GM12873 (cell line): ENCODE data around the gene SERPINA5.

Experiments
- TF ChIP-seq, protein P1 (sequence below): IDR thresholded peaks from 2 replicates; pipeline ENCODE4 v1.5.1; 2012; ENCODE audit warnings: low read depth, mild to moderate bottlenecking, moderate library complexity, low read length, control low read depth; ENCODE audit not compliant: insufficient read depth; ENCODE audit errors: missing control alignments

Gene SERPINA5

GRCh38 chr14:94582851-94583250, 1.6 kb downstream of the SERPINA5 start:
- TF ChIP-seq, protein P1, sequence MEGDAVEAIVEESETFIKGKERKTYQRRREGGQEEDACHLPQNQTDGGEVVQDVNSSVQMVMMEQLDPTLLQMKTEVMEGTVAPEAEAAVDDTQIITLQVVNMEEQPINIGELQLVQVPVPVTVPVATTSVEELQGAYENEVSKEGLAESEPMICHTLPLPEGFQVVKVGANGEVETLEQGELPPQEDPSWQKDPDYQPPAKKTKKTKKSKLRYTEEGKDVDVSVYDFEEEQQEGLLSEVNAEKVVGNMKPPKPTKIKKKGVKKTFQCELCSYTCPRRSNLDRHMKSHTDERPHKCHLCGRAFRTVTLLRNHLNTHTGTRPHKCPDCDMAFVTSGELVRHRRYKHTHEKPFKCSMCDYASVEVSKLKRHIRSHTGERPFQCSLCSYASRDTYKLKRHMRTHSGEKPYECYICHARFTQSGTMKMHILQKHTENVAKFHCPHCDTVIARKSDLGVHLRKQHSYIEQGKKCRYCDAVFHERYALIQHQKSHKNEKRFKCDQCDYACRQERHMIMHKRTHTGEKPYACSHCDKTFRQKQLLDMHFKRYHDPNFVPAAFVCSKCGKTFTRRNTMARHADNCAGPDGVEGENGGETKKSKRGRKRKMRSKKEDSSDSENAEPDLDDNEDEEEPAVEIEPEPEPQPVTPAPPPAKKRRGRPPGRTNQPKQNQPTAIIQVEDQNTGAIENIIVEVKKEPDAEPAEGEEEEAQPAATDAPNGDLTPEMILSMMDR = no peak

DNA sequence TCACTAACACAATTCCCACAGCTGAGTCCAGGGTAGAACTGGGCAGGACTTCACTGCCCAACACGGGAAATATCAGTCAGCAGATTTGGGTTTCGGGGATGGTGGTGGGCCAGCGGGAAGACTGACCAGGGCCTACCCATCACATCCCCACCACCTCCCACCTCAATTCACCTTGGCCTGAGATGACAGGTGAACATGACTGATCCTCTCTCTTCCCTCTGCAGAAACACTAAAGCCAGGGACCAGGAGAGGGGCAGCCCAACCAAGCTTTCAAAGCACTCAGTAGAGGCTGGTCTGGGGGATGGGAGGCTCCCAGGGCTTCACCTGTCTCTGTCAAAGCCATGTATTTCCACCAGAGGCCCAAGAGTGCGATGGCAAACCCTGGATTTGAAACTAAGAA, 2.3 kb downstream of the SERPINA5 start:
- TF ChIP-seq, protein P1 = no peak

DNA sequence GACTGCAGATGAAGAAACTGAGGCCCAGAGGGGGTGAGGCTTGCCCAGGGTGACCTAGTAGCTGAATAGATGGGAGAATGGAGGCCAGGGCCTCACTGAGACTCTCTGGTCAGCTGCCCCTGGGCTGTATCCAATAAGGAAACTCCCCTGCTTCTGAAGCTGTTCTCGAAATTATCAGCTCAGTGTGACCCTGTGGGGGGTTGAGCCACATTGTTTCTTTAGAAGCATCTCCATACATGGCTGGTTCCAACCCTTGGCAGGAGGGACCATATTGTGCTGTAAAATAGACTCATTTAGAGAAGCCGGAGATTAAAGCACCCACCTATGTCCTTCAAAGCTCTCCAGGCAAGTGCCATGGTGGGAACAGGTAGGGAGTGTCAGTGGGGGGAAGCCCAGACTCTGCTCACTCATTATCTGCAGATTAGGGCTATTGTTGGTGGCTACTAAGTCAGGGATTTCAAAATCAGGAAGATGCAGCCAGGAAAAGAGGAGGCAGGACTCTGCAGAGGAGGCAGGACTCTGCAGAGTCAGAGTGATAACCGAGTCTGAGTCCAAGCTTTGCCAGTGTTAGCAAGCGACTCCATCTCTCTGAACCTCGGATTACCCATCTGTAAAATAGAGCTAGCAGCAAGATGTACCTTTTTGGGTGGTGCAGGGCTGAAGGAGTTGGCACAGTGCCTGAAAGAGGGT, 3.5 kb downstream of the SERPINA5 start:
- TF ChIP-seq, protein P1 = no peak

- TF ChIP-seq, protein P1 = no peak
Observed at GRCh38 chr14:94586635-94587034, 5.4 kb downstream of the SERPINA5 start.

DNA sequence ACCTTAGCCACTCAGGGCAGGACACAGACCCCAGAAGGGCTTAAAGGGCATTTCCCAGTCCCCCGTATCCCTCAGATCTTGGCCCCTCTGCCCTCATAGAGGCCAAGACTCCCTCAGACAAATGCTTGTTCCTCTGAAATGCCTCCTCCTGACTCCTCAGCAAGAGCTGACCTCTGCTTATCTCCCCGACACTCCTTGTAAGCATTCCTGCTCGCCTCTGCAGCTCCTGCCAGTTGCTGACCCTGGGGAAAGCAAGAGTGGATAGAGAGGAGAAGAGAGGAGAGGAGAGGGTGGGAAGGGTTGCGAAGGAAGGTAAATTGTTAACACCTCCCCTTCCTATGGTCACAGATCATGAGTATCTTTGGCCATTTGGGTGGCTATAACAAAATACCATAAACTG, 7.1 kb downstream of the SERPINA5 start:
- TF ChIP-seq, protein P1 = no peak

- TF ChIP-seq, protein P1 = no peak
Observed at GRCh38 chr14:94591073-94591472, 9.8 kb downstream of the SERPINA5 start.

GRCh38 chr14:94591871-94592270, 10.6 kb downstream of the SERPINA5 start:
- TF ChIP-seq, protein P1 = no peak
